HK-2 (cell line): ENCODE measurements around the gene EPHB2.

Experiments
- DNase-seq: peaks from one replicate; pipeline ENCODE4 v3.0.0-alpha.2; 2018; ENCODE audit not compliant: unreplicated experiment

Gene EPHB2

DNA sequence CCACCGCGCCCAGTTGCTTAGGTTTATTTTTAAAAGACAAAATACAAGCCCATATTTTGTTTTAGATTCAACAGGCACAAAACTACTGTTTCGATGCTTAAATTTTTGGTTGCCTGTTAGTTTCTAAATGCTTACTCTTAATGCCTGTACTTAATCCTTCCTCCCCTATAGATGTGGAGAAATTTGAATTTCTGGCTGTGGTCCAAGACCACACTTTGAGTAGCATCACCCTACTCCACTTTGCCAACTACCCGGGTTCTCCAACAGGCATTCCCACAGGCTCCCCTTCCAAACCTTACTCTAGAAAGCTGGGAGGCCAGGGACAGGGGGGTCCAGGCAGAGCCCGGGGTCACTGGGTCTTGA lies 242.0 kb downstream of the EPHB2 start:
- no peak for DNase-seq

- DNase-seq: no peak
These were observed 242.6 kb downstream of the EPHB2 start for GRCh38 chr1:22953057-22953739.

- no peak for DNase-seq
These were observed 243.1 kb downstream of the EPHB2 start for GRCh38 chr1:22953740-22954141.

DNA sequence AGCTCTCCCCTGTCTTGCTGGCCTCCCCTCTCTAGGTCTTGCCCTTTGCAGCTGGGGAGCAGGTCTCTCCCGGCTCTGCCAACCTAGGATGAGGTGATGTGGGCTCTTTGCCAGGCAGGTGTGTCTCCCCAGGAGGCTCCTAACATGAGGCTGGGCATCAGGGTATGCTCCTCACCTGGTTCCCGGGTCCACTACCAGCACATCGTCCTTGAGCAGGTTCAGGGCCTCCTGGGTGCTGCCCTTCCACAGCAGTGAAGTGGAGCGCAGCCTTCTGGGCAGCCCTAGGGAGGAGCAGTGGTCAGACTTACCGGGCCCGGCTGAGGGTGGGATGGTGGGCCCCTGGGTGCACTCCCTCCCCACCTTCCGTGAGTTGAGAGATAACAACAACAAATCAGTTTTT lies 244.5 kb downstream of the EPHB2 start:
- no peak for DNase-seq

DNA sequence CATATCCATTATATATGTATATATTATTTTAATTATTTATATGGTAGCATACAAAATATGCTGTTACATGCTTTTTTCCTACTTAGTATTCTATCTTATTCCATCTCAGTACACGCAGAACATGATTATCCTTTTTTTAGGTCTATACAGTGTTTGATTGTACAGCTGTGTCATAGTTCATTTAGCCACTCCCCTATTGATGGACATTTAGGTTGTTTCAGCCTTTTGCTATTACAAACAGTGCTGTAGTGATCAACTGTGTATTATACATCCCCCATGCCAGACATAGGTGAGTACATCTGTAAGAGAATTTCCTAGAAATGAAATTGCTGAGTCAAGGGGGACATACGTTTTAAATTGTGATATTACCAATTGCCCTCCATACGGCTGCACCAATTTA lies 246.4 kb downstream of the EPHB2 start:
- no peak for DNase-seq

DNA sequence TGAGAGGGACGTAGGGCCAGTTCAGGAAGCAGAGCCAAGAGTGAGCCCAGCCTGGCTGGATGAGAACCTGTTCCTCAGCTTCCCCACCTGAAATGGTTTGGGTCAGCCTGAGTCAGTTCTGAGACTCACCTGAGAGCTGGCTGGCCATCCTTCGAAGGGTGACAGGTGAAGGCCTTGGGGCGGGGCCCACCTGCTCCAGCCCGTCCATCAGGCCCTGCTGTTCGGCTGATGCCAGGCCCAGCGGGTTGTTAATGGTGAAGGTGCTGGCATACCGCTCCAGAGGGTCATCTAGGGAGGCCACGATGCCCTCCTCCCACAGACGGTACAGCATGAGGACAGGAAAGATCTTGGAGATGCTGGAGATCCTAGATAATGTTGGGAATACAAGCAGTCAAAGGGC lies 247.9 kb downstream of the EPHB2 start:
- no peak for DNase-seq

- DNase-seq: no peak
These were observed 249.1 kb downstream of the EPHB2 start for GRCh38 chr1:22959545-22960360.

GRCh38 chr1:22962558-22962957 lies 251.9 kb downstream of the EPHB2 start:
- DNase-seq: no peak

GRCh38 chr1:22963044-22963677 lies 252.5 kb downstream of the EPHB2 start:
- DNase-seq: no peak

DNA sequence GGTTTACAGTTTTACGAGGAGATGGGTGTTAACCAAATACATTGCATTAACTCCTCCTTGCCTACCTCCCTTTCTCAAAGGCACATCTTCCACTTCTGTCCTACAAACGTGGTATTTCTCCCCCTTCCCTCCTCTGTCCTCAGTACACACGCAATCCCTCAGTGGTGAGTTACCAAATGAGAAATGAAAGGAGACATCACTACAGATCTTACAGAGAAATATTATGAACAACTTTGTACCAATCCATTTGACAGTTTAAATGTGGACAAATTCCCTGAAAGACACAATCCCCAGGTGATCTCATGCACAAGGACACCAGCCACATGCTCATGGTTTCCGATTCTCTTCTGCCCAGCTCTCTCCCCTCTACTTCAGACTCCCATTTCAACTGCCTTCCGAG lies 255.7 kb downstream of the EPHB2 start:
- DNase-seq: no peak

- DNase-seq: no peak
These were observed 257.2 kb downstream of the EPHB2 start for GRCh38 chr1:22967833-22968232.

GRCh38 chr1:22969304-22969709 lies 258.7 kb downstream of the EPHB2 start:
- DNase-seq: no peak

- DNase-seq: no peak
These were observed 259.5 kb downstream of the EPHB2 start for GRCh38 chr1:22970096-22970495.
